Keratinocyte (primary cell): ENCODE measurements around the gene ADGRG6.

Source experiments
- EZH2 ChIP-seq: IDR thresholded peaks from one replicate; pipeline ENCODE4 v1.6.1; 2012; ENCODE audit warnings: inconsistent platforms, mild to moderate bottlenecking, low read length, moderate library complexity
- TF ChIP-seq, protein P1 (sequence below), 3 experiments: IDR thresholded peaks in 1 of 3; conservative IDR thresholded peaks in 1 of 3; optimal IDR thresholded peaks in 1 of 3; 2 replicates in 2 of 3; 3 replicates in 1 of 3; pipeline versions ENCODE3 to v1.5.1; 2011; ENCODE audit warnings: low read length in 3 of 3, mild to moderate bottlenecking in 3 of 3, moderate library complexity in 2 of 3, control low read depth in 1 of 3, inconsistent platforms in 1 of 3; ENCODE audit not compliant: insufficient read depth in 2 of 3; ENCODE audit errors: extremely low read depth in 1 of 3

DNA sequence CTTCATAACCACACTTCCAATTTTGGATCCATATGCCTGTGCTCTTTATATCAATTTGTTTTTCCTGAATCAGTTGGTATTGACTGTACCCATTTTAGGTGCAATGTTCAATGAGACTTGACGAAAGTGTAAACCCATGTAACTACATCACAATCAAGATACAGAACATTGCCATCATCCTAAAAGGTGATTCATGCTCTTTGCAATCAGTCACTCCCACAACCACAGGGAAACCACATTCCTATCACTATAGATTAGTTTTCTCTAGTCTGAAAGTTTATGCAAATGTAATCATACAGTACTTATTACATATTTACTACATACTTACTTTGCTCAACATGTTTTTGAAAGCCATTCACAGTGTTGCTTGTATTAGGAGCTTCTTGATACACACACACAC lies 167.4 kb downstream of the ADGRG6 start:
- TF ChIP-seq, protein P1, sequence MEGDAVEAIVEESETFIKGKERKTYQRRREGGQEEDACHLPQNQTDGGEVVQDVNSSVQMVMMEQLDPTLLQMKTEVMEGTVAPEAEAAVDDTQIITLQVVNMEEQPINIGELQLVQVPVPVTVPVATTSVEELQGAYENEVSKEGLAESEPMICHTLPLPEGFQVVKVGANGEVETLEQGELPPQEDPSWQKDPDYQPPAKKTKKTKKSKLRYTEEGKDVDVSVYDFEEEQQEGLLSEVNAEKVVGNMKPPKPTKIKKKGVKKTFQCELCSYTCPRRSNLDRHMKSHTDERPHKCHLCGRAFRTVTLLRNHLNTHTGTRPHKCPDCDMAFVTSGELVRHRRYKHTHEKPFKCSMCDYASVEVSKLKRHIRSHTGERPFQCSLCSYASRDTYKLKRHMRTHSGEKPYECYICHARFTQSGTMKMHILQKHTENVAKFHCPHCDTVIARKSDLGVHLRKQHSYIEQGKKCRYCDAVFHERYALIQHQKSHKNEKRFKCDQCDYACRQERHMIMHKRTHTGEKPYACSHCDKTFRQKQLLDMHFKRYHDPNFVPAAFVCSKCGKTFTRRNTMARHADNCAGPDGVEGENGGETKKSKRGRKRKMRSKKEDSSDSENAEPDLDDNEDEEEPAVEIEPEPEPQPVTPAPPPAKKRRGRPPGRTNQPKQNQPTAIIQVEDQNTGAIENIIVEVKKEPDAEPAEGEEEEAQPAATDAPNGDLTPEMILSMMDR (optimal IDR thresholded peaks at IDR 0.05 in 1 of 3, IDR thresholded peaks at IDR 0.05 in 1 of 3, conservative IDR thresholded peaks at IDR 0.05 in 1 of 3; ENCODE audit: extremely low read depth in 1 of 3, insufficient read depth in 2 of 3, low read length in 3 of 3), result no peak
- no peak for TF ChIP-seq EZH2
